ENCODE measurements around the gene MGRN1. TPM values are rescaled to one million over a fixed set of nuclear protein-coding genes. Genes with fewer than 3 reads are reported as not detected.

The MGRN1 gene
- total RNA-seq, 1 experiment from 2014 or later, result 13.3 TPM

GRCh38 chr16:4703906-4704305 lies 79.3 kb downstream of the MGRN1 start:
- in situ Hi-C loops (cut with HindIII; ENCODE audit: low sequenced_read_pairs), result no loop called here

GRCh38 chr16:4704491-4704890 lies 79.9 kb downstream of the MGRN1 start:
- in situ Hi-C loops (cut with HindIII; ENCODE audit: low sequenced_read_pairs), result no loop called here
- DNase-seq (ENCODE audit: low spot score), result no peak

More at GRCh38 chr16:4703906-4704305, 79.3 kb downstream of the MGRN1 start:
- no peak for DNase-seq (ENCODE audit: low spot score)

- DNase-seq (ENCODE audit: low spot score), result no peak
- in situ Hi-C loops (cut with HindIII; ENCODE audit: low sequenced_read_pairs), result no loop called here
Measured at GRCh38 chr16:4704913-4705312, 80.3 kb downstream of the MGRN1 start.

GRCh38 chr16:4706871-4707270 lies 82.2 kb downstream of the MGRN1 start:
- no peak for DNase-seq (ENCODE audit: low spot score)
- in situ Hi-C loops (cut with HindIII; ENCODE audit: low sequenced_read_pairs), result no loop called here

- no peak for DNase-seq (ENCODE audit: low spot score)
- in situ Hi-C loops (cut with HindIII; ENCODE audit: low sequenced_read_pairs), result no loop called here
Measured at GRCh38 chr16:4709481-4709880, 84.9 kb downstream of the MGRN1 start.

- no peak for DNase-seq (ENCODE audit: low spot score)
- in situ Hi-C loops (cut with HindIII; ENCODE audit: low sequenced_read_pairs), result no loop called here
Measured at GRCh38 chr16:4713663-4714501, 89.3 kb downstream of the MGRN1 start.

- in situ Hi-C loops (cut with HindIII; ENCODE audit: low sequenced_read_pairs), result no loop called here
- no peak for DNase-seq (ENCODE audit: low spot score)
Measured at GRCh38 chr16:4714996-4715395, 90.4 kb downstream of the MGRN1 start.

- in situ Hi-C loops (cut with HindIII; ENCODE audit: low sequenced_read_pairs), result no loop called here
- DNase-seq (ENCODE audit: low spot score), result no peak
Measured at GRCh38 chr16:4718466-4718865, 93.8 kb downstream of the MGRN1 start.

GRCh38 chr16:4723071-4723767 lies 98.6 kb downstream of the MGRN1 start:
- no peak for DNase-seq (ENCODE audit: low spot score)
- in situ Hi-C loops (cut with HindIII; ENCODE audit: low sequenced_read_pairs), result loop anchor here (10.0 kb wide), 1 partner anchor 112 kb away; no protein-coding TSS in a partner anchor

GRCh38 chr16:4724661-4725270 lies 100.1 kb downstream of the MGRN1 start:
- DNase-seq (ENCODE audit: low spot score), result no peak
- in situ Hi-C loops (cut with HindIII; ENCODE audit: low sequenced_read_pairs), result loop anchor here (10.0 kb wide), 1 partner anchor 110 kb away; no protein-coding TSS in a partner anchor

- no peak for DNase-seq (ENCODE audit: low spot score)
- in situ Hi-C loops (cut with HindIII; ENCODE audit: low sequenced_read_pairs), result loop anchor here (10.0 kb wide), 1 partner anchor 108 kb away; no protein-coding TSS in a partner anchor
Measured at GRCh38 chr16:4726616-4727015, 102.0 kb downstream of the MGRN1 start.

- in situ Hi-C loops (cut with HindIII; ENCODE audit: low sequenced_read_pairs), result loop anchor here (10.0 kb wide), 1 partner anchor 106 kb away; no protein-coding TSS in a partner anchor
- no peak for DNase-seq (ENCODE audit: low spot score)
Measured at GRCh38 chr16:4728676-4729075, 104.0 kb downstream of the MGRN1 start.

- in situ Hi-C loops (cut with HindIII; ENCODE audit: low sequenced_read_pairs), result loop anchor here (10.0 kb wide), 1 partner anchor 105 kb away; no protein-coding TSS in a partner anchor
- no peak for DNase-seq (ENCODE audit: low spot score)
Measured at GRCh38 chr16:4729876-4730275, 105.2 kb downstream of the MGRN1 start.

GRCh38 chr16:4733211-4733742 lies 108.7 kb downstream of the MGRN1 start:
- in situ Hi-C loops (cut with HindIII; ENCODE audit: low sequenced_read_pairs), result no loop called here

GRCh38 chr16:4733747-4734062 lies 109.1 kb downstream of the MGRN1 start:
- DNase-seq (ENCODE audit: low spot score), result peak; percentile 7
- in situ Hi-C loops (cut with HindIII; ENCODE audit: low sequenced_read_pairs), result no loop called here

More at GRCh38 chr16:4733211-4733742, 108.7 kb downstream of the MGRN1 start:
- peak; percentile 17 for DNase-seq (ENCODE audit: low spot score)

- peak; percentile 99 for DNase-seq (ENCODE audit: low spot score)
- in situ Hi-C loops (cut with HindIII; ENCODE audit: low sequenced_read_pairs), result no loop called here
Measured at GRCh38 chr16:4734063-4734729, 109.6 kb downstream of the MGRN1 start, which contains the start of the genes ANKS3 and DNAAF8. Gene ANKS3, minus strand, starts transcription at chr16:4734271. Its CDS starts 4,122 bp downstream, at chr16:4730149. Gene DNAAF8, plus strand, starts transcription at chr16:4734537. Its CDS starts 1,978 bp downstream, at chr16:4736515.

GRCh38 chr16:4734730-4735535 lies 110.3 kb downstream of the MGRN1 start:
- DNase-seq (ENCODE audit: low spot score), result peak; percentile 72
- in situ Hi-C loops (cut with HindIII; ENCODE audit: low sequenced_read_pairs), result no loop called here

- in situ Hi-C loops (cut with HindIII; ENCODE audit: low sequenced_read_pairs), result no loop called here
Measured at GRCh38 chr16:4736546-4736945, 111.9 kb downstream of the MGRN1 start.

More at GRCh38 chr16:4736546-4736945, 111.9 kb downstream of the MGRN1 start:
- no peak for DNase-seq (ENCODE audit: low spot score)
